ENCODE measurements around the gene VEGFB. TPM values are rescaled to one million over a fixed set of nuclear protein-coding genes. Genes with fewer than 3 reads are reported as not detected.

Gene VEGFB
- total RNA-seq, 1 experiment from 2014 or later: 61.7 TPM

- peaks cover 11% of the 10 kb centered on the region for H3K36me3 Mint-ChIP-seq (ENCODE audit: insufficient read depth, unreplicated experiment)
- no peak for TF ChIP-seq CTCF (IDR thresholded peaks at IDR 0.05; ENCODE audit: insufficient read depth in 1 of 2, low read depth in 1 of 2, low read length in 1 of 2, severe bottlenecking in 1 of 2, unreplicated experiment in 1 of 2)
- H3K4me1 ChIP-seq: no peaks in the 10 kb centered on the region
- BruUV-seq (replicated peaks): no TSS peak
- H3K9me3 ChIP-seq: no peaks in the 10 kb centered on the region
- ChIA-PET POLR2A (no interaction called here), CTCF (no interaction called here)
- no peak for DNase-seq
- H3K4me3 Mint-ChIP-seq (ENCODE audit: unreplicated experiment): no peak overlapping the region
- H3K27ac Mint-ChIP-seq (ENCODE audit: unreplicated experiment): no peak overlapping the region
- no peaks in the 10 kb centered on the region for H3K4me1 Mint-ChIP-seq (ENCODE audit: low read depth, unreplicated experiment)
- H3K9me3 Mint-ChIP-seq (ENCODE audit: unreplicated experiment): no peaks in the 10 kb centered on the region
- H3K4me3 ChIP-seq (ENCODE audit: low read depth, low read length): no peak overlapping the region
- H3K36me3 ChIP-seq (ENCODE audit: control insufficient read depth, insufficient read depth, low read length): no peaks in the 10 kb centered on the region; the same call in 1 of the 2 replicates
- no peaks in the 10 kb centered on the region for H3K27me3 Mint-ChIP-seq (ENCODE audit: insufficient read depth, unreplicated experiment)
- intact Hi-C loops (cut with micrococcal nuclease; ENCODE audit: unreplicated experiment): no loop called here
- no peaks in the 10 kb centered on the region for H3K27me3 ChIP-seq (replicated peaks; ENCODE audit: control insufficient read depth, insufficient read depth, low read length)
These were observed 15.6 kb upstream of the VEGFB start for GRCh38 chr11:64218628-64219353.

- no peaks in the 10 kb centered on the region for H3K4me1 ChIP-seq
- peaks cover 11% of the 10 kb centered on the region for H3K36me3 Mint-ChIP-seq (ENCODE audit: insufficient read depth, unreplicated experiment)
- ChIA-PET CTCF (no interaction called here), POLR2A (no interaction called here)
- TF ChIP-seq CTCF (IDR thresholded peaks at IDR 0.05; ENCODE audit: insufficient read depth in 1 of 2, low read depth in 1 of 2, low read length in 1 of 2, severe bottlenecking in 1 of 2, unreplicated experiment in 1 of 2): no peak
- H3K27me3 ChIP-seq (replicated peaks; ENCODE audit: control insufficient read depth, insufficient read depth, low read length): no peaks in the 10 kb centered on the region
- H3K4me1 Mint-ChIP-seq (ENCODE audit: low read depth, unreplicated experiment): no peaks in the 10 kb centered on the region
- H3K9me3 ChIP-seq: no peaks in the 10 kb centered on the region
- H3K27me3 Mint-ChIP-seq (ENCODE audit: insufficient read depth, unreplicated experiment): no peaks in the 10 kb centered on the region
- no peaks in the 10 kb centered on the region for H3K9me3 Mint-ChIP-seq (ENCODE audit: unreplicated experiment)
- intact Hi-C loops (cut with micrococcal nuclease; ENCODE audit: unreplicated experiment): no loop called here
- DNase-seq: no peak
- H3K4me3 ChIP-seq (ENCODE audit: low read depth, low read length): no peak overlapping the region
- H3K27ac Mint-ChIP-seq (ENCODE audit: unreplicated experiment): no peak overlapping the region
- BruUV-seq (replicated peaks): no TSS peak
- H3K36me3 ChIP-seq (ENCODE audit: control insufficient read depth, insufficient read depth, low read length): no peaks in the 10 kb centered on the region; the same call in 1 of the 2 replicates
- no peak overlapping the region for H3K4me3 Mint-ChIP-seq (ENCODE audit: unreplicated experiment)
These were observed 15.1 kb upstream of the VEGFB start for GRCh38 chr11:64219354-64219684.

- no peaks in the 10 kb centered on the region for H3K27me3 Mint-ChIP-seq (ENCODE audit: insufficient read depth, unreplicated experiment)
- no peaks in the 10 kb centered on the region for H3K4me1 Mint-ChIP-seq (ENCODE audit: low read depth, unreplicated experiment)
- H3K4me3 ChIP-seq (ENCODE audit: low read depth, low read length): no peak overlapping the region
- no peaks in the 10 kb centered on the region for H3K9me3 ChIP-seq
- peak in 1 of 2 experiments; percentile 37 for DNase-seq
- intact Hi-C loops (cut with micrococcal nuclease; ENCODE audit: unreplicated experiment): no loop called here
- no peaks in the 10 kb centered on the region for H3K4me1 ChIP-seq
- CTCF ChIA-PET: no interaction called here
- H3K36me3 Mint-ChIP-seq (ENCODE audit: insufficient read depth, unreplicated experiment): peaks cover 10% of the 10 kb centered on the region
- no peaks in the 10 kb centered on the region; the same call in 1 of the 2 replicates for H3K36me3 ChIP-seq (ENCODE audit: control insufficient read depth, insufficient read depth, low read length)
- no peak overlapping the region for H3K27ac Mint-ChIP-seq (ENCODE audit: unreplicated experiment)
- H3K27me3 ChIP-seq (replicated peaks; ENCODE audit: control insufficient read depth, insufficient read depth, low read length): no peaks in the 10 kb centered on the region
- TF ChIP-seq CTCF (IDR thresholded peaks at IDR 0.05; ENCODE audit: insufficient read depth in 1 of 2, low read depth in 1 of 2, low read length in 1 of 2, severe bottlenecking in 1 of 2, unreplicated experiment in 1 of 2): no peak
- no peak overlapping the region for H3K4me3 Mint-ChIP-seq (ENCODE audit: unreplicated experiment)
- H3K9me3 Mint-ChIP-seq (ENCODE audit: unreplicated experiment): no peaks in the 10 kb centered on the region
- POLR2A ChIA-PET: no interaction called here
- BruUV-seq (replicated peaks): no TSS peak
These were observed 14.6 kb upstream of the VEGFB start for GRCh38 chr11:64219755-64220154.
